LNCaP clone FGC (cell line): ENCODE data around the gene MZF1.
A peak's percentile ranks its signal among the peaks of the same experiment; 100 is the strongest.

Experiments used
- DNase-seq: peaks from one replicate; pipeline ENCODE4 v3.0.0-alpha.2; 2011; ENCODE audit warnings: low read depth
- H3K4me3 ChIP-seq: 2 replicates; pipeline ENCODE4 v1.5.1; 2011; ENCODE audit warnings: mild to moderate bottlenecking, low read depth, low read length, control low read depth
- CTCF ChIP-seq: IDR thresholded peaks from 2 replicates; pipeline ENCODE4 v1.5.1; 2012; ENCODE audit warnings: mild to moderate bottlenecking; ENCODE audit not compliant: control insufficient read depth, insufficient read depth; ENCODE audit errors: extremely low read depth

Gene MZF1

DNA sequence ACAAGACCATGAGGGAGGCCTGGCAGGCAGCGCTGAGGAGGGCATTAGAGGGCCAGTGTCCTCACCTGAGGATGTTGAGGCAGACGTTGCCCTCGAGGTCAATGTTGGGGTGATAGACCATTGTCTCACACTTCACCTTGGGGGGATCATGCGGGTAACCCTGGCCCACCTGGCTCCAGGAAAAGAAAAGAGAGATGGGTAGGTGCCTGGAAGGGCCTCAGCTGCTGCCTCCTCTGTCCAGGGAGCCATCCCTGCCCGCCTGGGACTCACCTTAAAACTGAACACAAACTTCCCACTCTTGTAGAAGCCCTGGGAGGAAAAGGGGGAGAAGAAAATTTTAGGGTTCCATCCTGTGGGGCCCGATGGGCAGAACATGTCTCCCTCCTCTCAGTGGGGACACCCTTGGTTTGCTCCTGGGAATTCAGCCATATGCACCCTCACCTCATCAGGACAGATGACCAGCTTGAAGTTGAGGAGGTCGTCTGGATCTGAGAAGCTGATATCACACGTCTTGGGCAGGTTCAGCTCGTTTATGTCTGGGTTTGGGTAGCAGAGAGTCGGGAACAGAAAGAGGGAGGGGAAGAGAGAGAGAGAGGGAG is 16.4 kb downstream of the MZF1 start:
- H3K4me3 ChIP-seq = peak overlapping the region; percentile 98
- no peak for TF ChIP-seq CTCF

DNA sequence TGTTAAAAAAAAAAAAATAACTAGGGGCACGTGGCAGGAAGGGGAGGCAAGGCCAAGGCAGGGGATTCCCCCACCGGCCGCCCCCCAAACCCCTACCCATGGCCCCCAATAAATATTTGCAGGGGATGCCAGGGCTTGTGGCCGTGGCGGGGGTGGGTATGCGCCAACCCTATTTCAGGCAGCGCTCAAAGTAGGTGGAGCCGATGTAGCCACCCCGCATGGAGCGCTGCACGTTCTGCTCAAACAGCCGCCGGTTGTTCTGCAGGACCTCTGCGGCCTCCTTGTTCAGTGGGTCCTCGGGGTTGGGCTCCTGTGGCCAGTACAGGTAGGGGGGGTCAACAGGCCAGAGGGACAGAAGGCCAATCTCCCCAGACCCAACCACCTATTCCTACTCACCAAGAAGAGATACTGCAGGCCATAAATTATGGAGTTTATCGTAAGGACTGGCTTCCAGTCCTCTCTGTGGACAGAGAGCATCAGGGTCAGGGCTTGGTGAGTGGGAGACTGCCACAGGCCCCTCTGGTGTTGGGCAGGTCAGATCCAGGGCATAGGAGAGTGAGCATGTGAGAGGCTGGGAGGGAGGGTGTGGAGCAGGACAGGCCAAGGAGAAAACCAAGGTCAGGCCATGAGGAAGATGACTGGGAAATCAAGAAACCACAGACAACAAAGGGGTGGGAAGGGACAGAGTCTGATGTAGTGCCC is 17.1 kb downstream of the MZF1 start:
- H3K4me3 ChIP-seq = no peak overlapping the region; the same call in 1 of the 2 replicates
- no peak for DNase-seq
- no peak for TF ChIP-seq CTCF

More for the DNA sequence above, 16.4 kb downstream of the MZF1 start:
- no peak for DNase-seq

DNA sequence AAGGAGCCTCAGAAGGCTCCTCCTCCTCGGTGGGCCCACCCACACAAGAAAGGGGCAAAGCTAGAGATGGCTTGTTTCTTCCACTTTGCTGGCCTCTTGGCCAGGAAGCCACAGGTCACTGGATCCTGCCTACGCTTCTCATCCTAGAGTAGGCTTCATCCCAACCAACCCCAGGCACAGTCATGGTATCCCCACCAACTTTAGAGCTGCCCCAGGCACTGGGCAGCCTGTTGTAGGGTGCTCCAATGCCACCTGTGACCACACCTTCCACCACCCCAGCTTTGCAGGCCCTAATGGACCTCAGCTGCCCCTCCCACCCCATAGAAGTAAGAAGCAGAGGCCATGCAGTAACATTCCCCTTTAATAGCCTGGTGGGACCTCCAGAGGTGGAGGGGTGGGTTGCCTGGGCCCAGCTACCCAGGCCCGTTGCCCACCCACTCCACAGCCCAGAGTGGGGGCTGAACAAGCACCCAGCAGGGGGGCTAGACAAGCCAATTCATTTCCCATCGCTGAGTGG is 17.7 kb downstream of the MZF1 start:
- H3K4me3 ChIP-seq = peak overlapping the region; percentile 83
- DNase-seq = no peak
- TF ChIP-seq CTCF = no peak

- no peak for TF ChIP-seq CTCF
- peak within 1 kb of the TSS; percentile 83 for H3K4me3 ChIP-seq
- peak; percentile 86 for DNase-seq
Measured at GRCh38 chr19:58554494-58555368, 18.4 kb downstream of the MZF1 start, which contains the start of gene CHMP2A. Gene CHMP2A (minus strand): TSS chr19:58555105. CDS start chr19:58554212, 893 bp downstream.

DNA sequence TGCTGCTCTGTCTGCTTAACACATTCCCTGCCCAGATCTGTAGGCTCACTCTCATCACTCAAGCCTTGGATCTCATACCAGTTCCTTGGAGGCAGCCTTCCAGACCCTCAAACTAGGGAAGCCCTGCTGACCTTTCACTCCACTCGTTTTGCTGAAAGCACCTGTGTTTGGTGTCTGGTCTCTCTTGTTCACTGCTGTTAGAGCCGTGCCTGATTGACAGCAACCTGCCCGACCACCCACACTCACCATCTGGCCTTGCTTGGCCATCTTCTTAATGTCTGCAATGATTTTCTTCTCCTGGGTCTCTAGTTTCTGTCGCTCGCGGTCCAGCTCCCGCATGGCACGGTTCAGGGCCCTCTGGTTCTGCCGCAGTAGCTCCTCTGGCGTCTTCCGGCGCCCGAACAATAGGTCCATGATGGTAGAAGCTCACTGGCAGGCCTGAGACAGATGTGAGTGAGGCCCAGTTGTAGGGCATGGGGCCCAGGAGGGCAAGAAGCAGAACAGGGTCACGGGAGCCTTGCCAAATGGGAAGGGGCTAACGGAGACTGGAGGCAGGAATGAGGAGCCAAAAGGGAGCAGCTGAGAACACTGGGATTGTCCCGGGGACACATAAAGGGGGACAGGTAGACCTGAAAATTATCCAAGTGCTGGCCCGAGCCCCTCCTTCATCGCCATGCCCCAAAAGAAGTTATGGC is 19.2 kb downstream of the MZF1 start:
- TF ChIP-seq CTCF = no peak
- H3K4me3 ChIP-seq = peak overlapping the region; percentile 83
- DNase-seq = no peak

GRCh38 chr19:58552655-58553054 is 20.5 kb downstream of the MZF1 start:
- TF ChIP-seq CTCF = no peak
- DNase-seq = no peak
- no peak overlapping the region for H3K4me3 ChIP-seq
